Keratinocyte (primary cell): ENCODE measurements around the gene RASA3.

Source experiments
- CTCF ChIP-seq, 3 experiments: IDR thresholded peaks in 1 of 3; conservative IDR thresholded peaks in 1 of 3; optimal IDR thresholded peaks in 1 of 3; 2 replicates in 2 of 3; 3 replicates in 1 of 3; pipeline versions ENCODE3 to v1.5.1; 2011; ENCODE audit warnings: low read length in 3 of 3, mild to moderate bottlenecking in 3 of 3, moderate library complexity in 2 of 3, control low read depth in 1 of 3, inconsistent platforms in 1 of 3; ENCODE audit not compliant: insufficient read depth in 2 of 3; ENCODE audit errors: extremely low read depth in 1 of 3
- EZH2 ChIP-seq: IDR thresholded peaks from one replicate; pipeline ENCODE4 v1.6.1; 2012; ENCODE audit warnings: inconsistent platforms, mild to moderate bottlenecking, low read length, moderate library complexity

GRCh38 chr13:114059428-114059827 is 73.0 kb downstream of the RASA3 start:
- no peak for TF ChIP-seq CTCF (optimal IDR thresholded peaks at IDR 0.05 in 1 of 3, IDR thresholded peaks at IDR 0.05 in 1 of 3, conservative IDR thresholded peaks at IDR 0.05 in 1 of 3; ENCODE audit: extremely low read depth in 1 of 3, insufficient read depth in 2 of 3, low read length in 3 of 3)
- TF ChIP-seq EZH2, result no peak
